SK-N-SH treated with all-trans-retinoic acid at 6 μM for 48 hours (cell line): ENCODE measurements around the gene POU6F2.

ENCODE experiments used
- PPARA ChIP-seq: fragments of 250-450 bp; sonication (Bioruptor Pico); IDR thresholded peaks from 2 replicates; pipeline ENCODE4 v1.5.0; 2020; ENCODE audit warnings: mild to moderate bottlenecking, borderline replicate concordance
- ZFP30 ChIP-seq: fragments of 450-650 bp; formaldehyde crosslinking; IDR thresholded peaks from 2 replicates; pipeline ENCODE4 v1.5.0; 2022; ENCODE audit warnings: mild to moderate bottlenecking, moderate library complexity

DNA sequence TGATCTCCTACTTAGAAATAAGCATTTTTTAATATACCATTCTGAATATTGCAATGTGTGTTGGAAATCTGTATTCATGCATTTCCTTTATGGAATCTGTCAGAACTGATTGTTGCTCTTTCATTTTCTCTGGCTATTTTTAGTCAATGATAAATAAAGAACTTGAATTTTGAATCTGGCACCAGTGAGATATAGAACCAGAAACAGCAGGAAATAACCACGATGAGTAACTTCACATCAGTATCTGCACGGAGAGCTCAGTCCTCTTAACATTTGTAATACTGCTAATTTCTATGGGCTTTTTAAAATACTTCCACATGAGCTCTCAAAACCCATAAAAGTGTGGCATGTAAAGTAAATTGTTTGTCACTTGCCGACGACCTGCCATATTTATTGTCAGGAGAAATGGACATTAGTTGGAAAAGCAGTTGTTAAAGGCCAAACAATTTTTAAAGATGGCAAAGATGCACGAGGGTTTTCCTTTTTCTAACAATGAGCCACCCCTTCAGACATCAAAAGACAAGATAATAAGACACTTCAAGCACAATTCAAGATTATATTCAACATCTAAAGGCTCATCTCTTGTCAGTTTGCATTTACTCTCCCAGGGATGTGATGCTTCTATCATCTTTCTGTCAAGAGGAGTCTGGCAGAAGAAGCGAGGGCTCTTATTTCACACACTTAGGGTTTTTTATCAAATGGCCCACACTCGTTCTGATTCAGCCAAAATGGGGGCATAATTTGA lies 118.3 kb downstream of the POU6F2 start:
- TF ChIP-seq ZFP30 (CRISPR knock-in tag) (no peak), PPARA (CRISPR knock-in tag) (no peak)
